ENCODE results near the gene KCNMB1. TPM values are rescaled to one million over a fixed set of nuclear protein-coding genes. Genes with fewer than 3 reads are reported as not detected.

KCNMB1 gene
- total and polyA plus RNA-seq, 8 donors: 0.78 to 5.0 (median 1.3) TPM

DNA sequence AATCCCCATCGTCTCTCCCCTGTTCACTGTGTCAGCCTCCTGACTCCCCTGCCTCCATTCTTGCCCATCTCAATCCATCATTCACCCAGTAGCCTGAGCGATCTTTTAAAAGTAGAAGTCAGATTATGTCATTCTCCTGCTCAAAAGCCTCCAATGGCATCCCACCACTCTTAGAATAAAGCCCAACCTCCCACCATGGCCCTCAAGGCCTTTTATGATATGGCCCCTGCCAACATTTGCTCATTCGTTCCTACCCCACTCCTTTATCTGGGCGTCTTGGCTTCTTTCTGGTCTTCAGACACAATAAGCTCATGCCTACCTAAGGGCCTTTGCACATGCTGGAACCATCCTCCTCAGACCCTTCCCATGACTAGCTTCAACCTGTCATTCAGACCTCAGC, 35.5 kb upstream of the KCNMB1 start:
- peaks cover 0 to 8% of the 10 kb centered on the region in 2 donors for H3K4me1 ChIP-seq

DNA sequence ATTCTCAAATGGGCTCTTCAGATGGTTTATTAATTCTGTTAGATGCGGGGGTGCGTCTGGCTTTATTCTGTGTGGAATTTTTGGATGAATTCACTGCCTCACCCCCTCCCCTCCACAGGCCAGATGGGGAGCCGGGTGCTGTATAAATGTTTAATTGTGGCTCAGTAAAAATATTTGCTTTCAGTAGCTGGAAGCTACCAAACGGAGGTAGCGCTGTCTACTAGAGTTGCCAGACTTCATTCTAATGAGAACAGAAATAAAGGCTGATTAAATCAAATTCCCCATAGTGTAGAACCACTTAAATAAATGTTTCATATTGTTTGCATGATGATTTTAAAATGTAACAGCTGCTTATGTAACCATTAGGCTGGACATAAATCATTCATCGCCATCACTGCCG, 34.5 kb upstream of the KCNMB1 start:
- H3K4me1 ChIP-seq: peaks cover 0 to 8% of the 10 kb centered on the region in 2 donors
- H3K4me3 ChIP-seq: no peak overlapping the region
- intact Hi-C loops (cut with DNase I): loop anchor here in 1 of 2 donors (5.0 to 10.0 kb wide), 2 partner anchors 149 to 196 kb away; no protein-coding TSS in a partner anchor
- TF ChIP-seq, protein P1, sequence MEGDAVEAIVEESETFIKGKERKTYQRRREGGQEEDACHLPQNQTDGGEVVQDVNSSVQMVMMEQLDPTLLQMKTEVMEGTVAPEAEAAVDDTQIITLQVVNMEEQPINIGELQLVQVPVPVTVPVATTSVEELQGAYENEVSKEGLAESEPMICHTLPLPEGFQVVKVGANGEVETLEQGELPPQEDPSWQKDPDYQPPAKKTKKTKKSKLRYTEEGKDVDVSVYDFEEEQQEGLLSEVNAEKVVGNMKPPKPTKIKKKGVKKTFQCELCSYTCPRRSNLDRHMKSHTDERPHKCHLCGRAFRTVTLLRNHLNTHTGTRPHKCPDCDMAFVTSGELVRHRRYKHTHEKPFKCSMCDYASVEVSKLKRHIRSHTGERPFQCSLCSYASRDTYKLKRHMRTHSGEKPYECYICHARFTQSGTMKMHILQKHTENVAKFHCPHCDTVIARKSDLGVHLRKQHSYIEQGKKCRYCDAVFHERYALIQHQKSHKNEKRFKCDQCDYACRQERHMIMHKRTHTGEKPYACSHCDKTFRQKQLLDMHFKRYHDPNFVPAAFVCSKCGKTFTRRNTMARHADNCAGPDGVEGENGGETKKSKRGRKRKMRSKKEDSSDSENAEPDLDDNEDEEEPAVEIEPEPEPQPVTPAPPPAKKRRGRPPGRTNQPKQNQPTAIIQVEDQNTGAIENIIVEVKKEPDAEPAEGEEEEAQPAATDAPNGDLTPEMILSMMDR (IDR thresholded peaks at IDR 0.05): no peak
- no peaks in the 10 kb centered on the region for H3K9me3 ChIP-seq
- no peak for DNase-seq
- H3K27ac ChIP-seq: no peak overlapping the region
- peaks cover 0 to 17% of the 10 kb centered on the region in 2 donors for H3K27me3 ChIP-seq
- no peak for ATAC-seq
- H3K36me3 ChIP-seq: no peaks in the 10 kb centered on the region

More for the DNA sequence above, 35.5 kb upstream of the KCNMB1 start:
- Histone ChIP-seq H3K36me3 (no peaks in the 10 kb centered on the region), H3K27ac (no peak overlapping the region), H3K27me3 (peaks cover 0 to 8% of the 10 kb centered on the region in 2 donors), H3K4me3 (no peak overlapping the region), H3K9me3 (no peaks in the 10 kb centered on the region)
- no peak for DNase-seq
- TF ChIP-seq, protein P1 (IDR thresholded peaks at IDR 0.05): no peak
- ATAC-seq: no peak
- intact Hi-C loops (cut with DNase I): loop anchor here in 1 of 2 donors (5.0 to 10.0 kb wide), 2 partner anchors 150 to 197 kb away; no protein-coding TSS in a partner anchor

DNA sequence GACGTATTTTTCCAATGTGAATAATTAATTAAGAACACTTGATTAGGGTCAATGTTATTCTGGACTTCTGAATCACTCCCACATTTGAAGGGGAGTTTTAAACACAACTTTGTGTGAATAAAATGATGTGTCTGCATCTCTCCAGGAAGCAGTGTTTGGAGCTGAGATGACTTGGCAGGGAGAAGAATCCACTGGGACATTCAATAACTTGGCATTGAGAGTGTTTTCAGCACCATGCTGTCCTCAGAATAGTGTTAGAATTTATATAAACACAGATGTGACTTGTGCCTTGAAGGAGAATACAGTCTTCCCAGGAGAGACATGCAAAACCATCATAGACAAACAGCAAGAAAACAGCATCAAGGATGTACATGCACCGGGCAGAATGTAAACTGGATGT, 32.7 kb upstream of the KCNMB1 start:
- Histone ChIP-seq H3K4me3 (no peak overlapping the region), H3K4me1 (peaks cover 0 to 8% of the 10 kb centered on the region in 2 donors), H3K27ac (no peak overlapping the region), H3K27me3 (peaks cover 0 to 24% of the 10 kb centered on the region in 2 donors), H3K36me3 (no peaks in the 10 kb centered on the region), H3K9me3 (no peaks in the 10 kb centered on the region)
- intact Hi-C loops (cut with DNase I): loop anchor here in 1 of 2 donors (5.0 to 10.0 kb wide), 2 partner anchors 147 to 195 kb away; no protein-coding TSS in a partner anchor
- DNase-seq: peak in 1 of 4 donors; percentile 36
- ATAC-seq: no peak
- TF ChIP-seq, protein P1 (IDR thresholded peaks at IDR 0.05): no peak

DNA sequence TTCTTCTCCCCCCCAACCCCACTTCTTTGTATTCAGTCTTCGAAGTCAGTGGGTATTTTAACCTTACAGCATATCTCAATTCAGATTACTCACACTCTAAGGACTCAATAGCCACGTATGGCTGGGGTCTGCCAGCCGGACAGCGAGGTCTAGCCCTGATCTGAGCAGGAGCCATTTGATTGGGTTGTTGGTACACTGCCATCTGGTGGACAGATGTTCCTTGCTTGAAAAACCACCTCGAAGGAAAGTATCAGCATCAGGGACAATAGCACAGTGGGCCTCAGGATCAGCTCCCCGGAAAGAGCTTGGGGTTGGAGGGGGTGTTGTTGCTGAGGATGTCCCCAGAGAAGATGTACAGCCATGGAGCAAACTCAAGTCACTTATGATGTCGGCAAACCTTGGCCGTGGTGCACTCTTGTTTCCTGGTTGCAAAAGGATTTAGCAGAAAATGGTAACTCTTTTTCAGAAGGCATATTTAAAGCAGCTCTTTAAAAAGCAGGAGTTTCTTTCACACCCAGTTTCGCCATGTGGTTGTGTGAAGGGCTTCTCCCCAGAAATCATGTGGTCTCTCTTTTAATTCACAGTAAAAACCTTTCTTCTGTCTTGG, 31.7 kb upstream of the KCNMB1 start:
- no peak overlapping the region for H3K4me3 ChIP-seq
- DNase-seq (peak in 2 of 4 donors; percentile 56 to 74), ATAC-seq (peak; percentile 90)
- H3K27ac ChIP-seq: no peak overlapping the region
- no peaks in the 10 kb centered on the region for H3K9me3 ChIP-seq
- H3K36me3 ChIP-seq: no peaks in the 10 kb centered on the region
- peaks cover 0 to 8% of the 10 kb centered on the region in 2 donors for H3K4me1 ChIP-seq
- H3K27me3 ChIP-seq: peaks cover 0 to 24% of the 10 kb centered on the region in 2 donors
- intact Hi-C loops (cut with DNase I): loop anchor here in 1 of 2 donors (5.0 to 10.0 kb wide), 2 partner anchors 146 to 194 kb away; no protein-coding TSS in a partner anchor
- TF ChIP-seq, protein P1 (IDR thresholded peaks at IDR 0.05): peak; percentile 58 to 80

DNA sequence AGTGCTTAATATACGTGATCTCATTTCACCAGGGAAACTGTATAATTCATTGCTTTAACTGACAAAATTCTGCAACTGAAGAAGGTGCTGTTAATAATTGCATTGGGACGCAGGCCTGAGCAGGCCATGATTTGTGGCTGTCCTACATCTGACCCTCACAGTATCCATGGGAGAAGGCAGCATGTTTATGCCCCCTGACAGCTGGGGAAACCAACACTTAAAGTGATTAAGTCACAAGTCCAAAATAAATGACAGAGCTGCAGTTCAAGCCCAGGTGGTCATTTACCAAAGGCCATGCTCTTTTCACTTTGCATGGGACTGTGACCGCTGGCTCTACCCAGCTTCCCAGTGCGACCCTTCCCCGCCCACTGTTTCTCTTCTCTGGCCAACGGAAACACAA, 30.5 kb upstream of the KCNMB1 start:
- H3K27me3 ChIP-seq: peaks cover 0 to 24% of the 10 kb centered on the region in 2 donors
- TF ChIP-seq, protein P1 (IDR thresholded peaks at IDR 0.05): no peak
- DNase-seq (no peak), ATAC-seq (no peak)
- no peak overlapping the region for H3K27ac ChIP-seq
- no peak overlapping the region for H3K4me3 ChIP-seq
- H3K4me1 ChIP-seq: peaks cover 0 to 8% of the 10 kb centered on the region in 2 donors
- intact Hi-C loops (cut with DNase I): loop anchor here in 1 of 2 donors (5.0 to 10.0 kb wide), 2 partner anchors 145 to 192 kb away; no protein-coding TSS in a partner anchor
- H3K9me3 ChIP-seq: no peaks in the 10 kb centered on the region
- no peaks in the 10 kb centered on the region for H3K36me3 ChIP-seq

Measured in left lung (tissue), 10 donors.